ENCODE data around the gene VCL.
"Not testable (repeated sequence)": the region's sequence is repeated elsewhere in the genome, so short reads cannot be mapped to it uniquely, and the experiment has no call there.

GRCh38 chr10:74146980-74147379 is 149.1 kb downstream of the VCL start:
- TF ChIP-seq TBP (IDR thresholded peaks at IDR 0.05; ENCODE audit: low read depth, low read length); SIN3A (conservative IDR thresholded peaks at IDR 0.05 in 1 of 2, IDR thresholded peaks at IDR 0.05 in 1 of 2; ENCODE audit: low read depth in 1 of 2, low read length in 2 of 2); CTCF (IDR thresholded peaks at IDR 0.05; ENCODE audit: control extremely low read depth in 1 of 3, insufficient read depth in 1 of 3, low read depth in 1 of 3, low read length in 3 of 3): not testable (repeated sequence)

Data from H1 (cell line).